H1 (cell line): Measurements from ENCODE around the gene RREB1. TPM values are rescaled to one million over a fixed set of nuclear protein-coding genes. Genes with fewer than 3 reads are reported as not detected.

Experiments
- CTCF ChIA-PET: fragments of 300-600 bp; sonication (Branson Sonifier 250); formaldehyde crosslinking; loops from one replicate; lab custom pipeline; 2021; ENCODE audit not compliant: partially characterized antibody; lab: Charles Lee
- POLR2A ChIA-PET: fragments of 300-600 bp; sonication (Branson Sonifier 250); formaldehyde crosslinking; loops from one replicate; lab custom pipeline; 2021; ENCODE audit warnings: inconsistent platforms; ENCODE audit not compliant: partially characterized antibody; lab: Charles Lee
- DNase-seq, 2 experiments: peaks; one replicate each; pipeline versions ENCODE4 v3.0.0 to v3.0.0-alpha.2; 2010 to 2022; ENCODE audit warnings: low spot score in 2 of 2, low read depth in 1 of 2, mixed read lengths in 1 of 2
- FAIRE-seq: peaks from 2 replicates; lab custom pipeline; 2011; peaks lifted over from hg19 to GRCh38; lab: Jason Lieb, UNC
- H2AFZ ChIP-seq: 2 replicates; pipeline ENCODE4 v1.8.1; 2012; ENCODE audit warnings: low read length, inconsistent platforms
- H2AK5ac ChIP-seq: 2 replicates; pipeline ENCODE4 v1.6.1; 2013; ENCODE audit warnings: low read depth, low read length
- H2BK120ac ChIP-seq: replicated peaks from 2 replicates; pipeline ENCODE3; 2013; ENCODE audit warnings: low read depth, low read length, inconsistent platforms
- H2BK12ac ChIP-seq: 2 replicates; pipeline ENCODE4 v1.6.1; 2013; ENCODE audit warnings: low read depth, low read length
- H2BK15ac ChIP-seq: 2 replicates; pipeline ENCODE4 v1.6.1; 2013; ENCODE audit warnings: low read length
- H2BK20ac ChIP-seq: 2 replicates; pipeline ENCODE4 v1.6.1; 2013; ENCODE audit warnings: low read length
- H2BK5ac ChIP-seq: 2 replicates; pipeline ENCODE4 v1.6.1; 2013; ENCODE audit warnings: low read depth, low read length
- H3K14ac ChIP-seq: 2 replicates; pipeline ENCODE4 v1.6.1; 2013; ENCODE audit warnings: inconsistent platforms; ENCODE audit not compliant: insufficient read length
- H3K18ac ChIP-seq: 2 replicates; pipeline ENCODE4 v1.6.1; 2013; ENCODE audit warnings: low read length; ENCODE audit errors: extremely low read depth
- H3K23ac ChIP-seq: 2 replicates; pipeline ENCODE4 v1.6.1; 2013; ENCODE audit warnings: inconsistent platforms; ENCODE audit not compliant: insufficient read length
- H3K23me2 ChIP-seq: 2 replicates; pipeline ENCODE4 v1.6.1; 2013; ENCODE audit warnings: low read depth, low read length
- H3K27ac ChIP-seq: 2 replicates; pipeline ENCODE4 v1.6.1; 2011; ENCODE audit warnings: low read depth, low read length, inconsistent platforms
- H3K27me3 ChIP-seq, 4 experiments: replicated peaks in 1 of 4; 1 replicate in 1 of 4; 2 replicates in 3 of 4; pipeline versions ENCODE4 v1.6.1 to v1.8.1; 2011 to 2013; ENCODE audit warnings: low read length in 3 of 4, mild to moderate bottlenecking in 3 of 4, inconsistent platforms in 2 of 4, mixed read lengths in 2 of 4, moderate library complexity in 1 of 4; ENCODE audit not compliant: control insufficient read depth in 3 of 4, insufficient read depth in 3 of 4; ENCODE audit errors: extremely low read depth in 1 of 4
- H3K36me3 ChIP-seq, 4 experiments: 2 replicates each; pipeline versions ENCODE4 v1.6.1 to v1.8.1; 2011 to 2013; ENCODE audit warnings: mild to moderate bottlenecking in 4 of 4, low read length in 3 of 4, moderate library complexity in 2 of 4, control low read depth in 1 of 4, inconsistent platforms in 1 of 4; ENCODE audit not compliant: insufficient read depth in 4 of 4, control insufficient read depth in 2 of 4
- H3K4ac ChIP-seq: replicated peaks from 2 replicates; pipeline ENCODE3; 2013; ENCODE audit warnings: low read length, low read depth, mixed read lengths, inconsistent platforms; ENCODE audit not compliant: insufficient read length
- H3K4me1 ChIP-seq, 4 experiments: replicated peaks in 1 of 4; 1 replicate in 1 of 4; 2 replicates in 3 of 4; pipeline versions ENCODE4 v1.6.1 to v1.8.1; 2011 to 2013; ENCODE audit warnings: low read length in 3 of 4, inconsistent platforms in 2 of 4, mixed read lengths in 1 of 4; ENCODE audit not compliant: insufficient read depth in 4 of 4, control insufficient read depth in 3 of 4
- H3K4me2 ChIP-seq, 2 experiments: 2 replicates each; pipeline versions ENCODE4 v1.6.1 to v1.8.1; 2011 to 2013; ENCODE audit warnings: low read depth in 2 of 2, low read length in 2 of 2, control low read depth in 1 of 2, inconsistent platforms in 1 of 2, mild to moderate bottlenecking in 1 of 2; ENCODE audit not compliant: insufficient read depth in 1 of 2
- H3K4me3 ChIP-seq, 4 experiments: fragments of 200-600, 300-600 bp in 1 of 4; sonication (generic), shearing (Covaris generic), sonication (Bioruptor Twin) in 1 of 4; 2 replicates each; pipeline versions ENCODE4 v1.5.1 to v1.8.1; 2011 to 2016; ENCODE audit warnings: low read length in 4 of 4, low read depth in 3 of 4, control low read depth in 2 of 4, inconsistent platforms in 2 of 4, mild to moderate bottlenecking in 2 of 4, mixed read lengths in 1 of 4, moderate library complexity in 1 of 4; ENCODE audit not compliant: insufficient read depth in 2 of 4; ENCODE audit errors: extremely low read depth in 1 of 4
- H3K56ac ChIP-seq: replicated peaks from 2 replicates; pipeline ENCODE3; 2013; ENCODE audit warnings: low read depth, mild to moderate bottlenecking, mixed read lengths, low read length, inconsistent platforms; ENCODE audit not compliant: insufficient read length
- H3K79me1 ChIP-seq: 2 replicates; pipeline ENCODE4 v1.6.1; 2013; ENCODE audit warnings: low read depth, low read length, control low read depth
- H3K79me2 ChIP-seq, 2 experiments: 2 replicates each; pipeline versions ENCODE4 v1.6.1 to v1.8.1; 2012 to 2013; ENCODE audit warnings: low read length in 2 of 2, mild to moderate bottlenecking in 2 of 2, inconsistent platforms in 1 of 2; ENCODE audit not compliant: insufficient read depth in 2 of 2, control insufficient read depth in 1 of 2
- H3K9ac ChIP-seq, 4 experiments: replicated peaks in 1 of 4; 1 replicate in 1 of 4; 2 replicates in 3 of 4; pipeline versions ENCODE4 v1.6.1 to v1.8.1; 2011 to 2013; ENCODE audit warnings: low read depth in 3 of 4, low read length in 3 of 4, control low read depth in 2 of 4, mild to moderate bottlenecking in 2 of 4, moderate library complexity in 2 of 4, inconsistent platforms in 1 of 4; ENCODE audit errors: extremely low read depth in 1 of 4
- H3K9me3 ChIP-seq, 2 experiments: 2 replicates each; pipeline versions ENCODE4 v1.6.1 to v1.8.1; 2012 to 2013; ENCODE audit warnings: mild to moderate bottlenecking in 2 of 2, moderate library complexity in 2 of 2, control low read depth in 1 of 2, inconsistent platforms in 1 of 2, low read depth in 1 of 2, low read length in 1 of 2, mixed read lengths in 1 of 2; ENCODE audit not compliant: insufficient read depth in 2 of 2
- H4K20me1 ChIP-seq, 2 experiments: replicated peaks in 1 of 2; 2 replicates each; pipeline versions ENCODE3 to v1.8.1; 2011 to 2013; ENCODE audit warnings: inconsistent platforms in 2 of 2, low read length in 2 of 2, mild to moderate bottlenecking in 1 of 2; ENCODE audit not compliant: insufficient read depth in 2 of 2, control insufficient read depth in 1 of 2
- H4K5ac ChIP-seq: 2 replicates; pipeline ENCODE4 v1.6.1; 2013; ENCODE audit warnings: low read length, low read depth, mixed read lengths, inconsistent platforms; ENCODE audit not compliant: insufficient read length
- H4K8ac ChIP-seq: 2 replicates; pipeline ENCODE4 v1.8.0; 2013; ENCODE audit warnings: mild to moderate bottlenecking, moderate library complexity, low read length, inconsistent platforms; ENCODE audit not compliant: insufficient read depth; ENCODE audit errors: extremely low read depth
- H4K91ac ChIP-seq: replicated peaks from 2 replicates; pipeline ENCODE3; 2013; ENCODE audit warnings: low read length, mixed read lengths, inconsistent platforms; ENCODE audit not compliant: insufficient read length
- ASH2L ChIP-seq: fragments of 200-600, 300-600 bp; sonication (generic); IDR thresholded peaks from one replicate; pipeline ENCODE4 v1.7.1; 2017; ENCODE audit warnings: low read length
- CBX8 ChIP-seq: fragments of 300-800, 300-1000 bp; sonication (generic); IDR thresholded peaks from 2 replicates; pipeline ENCODE4 v1.7.1; 2016; ENCODE audit warnings: low read depth, low read length, borderline replicate concordance
- E2F6 ChIP-seq: IDR thresholded peaks from 2 replicates; pipeline ENCODE4 v1.6.1; 2012; ENCODE audit warnings: inconsistent platforms
- GABPA ChIP-seq: IDR thresholded peaks from 2 replicates; pipeline ENCODE4 v1.6.1; 2011; ENCODE audit warnings: mild to moderate bottlenecking, low read length, moderate library complexity, borderline replicate concordance; ENCODE audit not compliant: insufficient read depth
- JUN ChIP-seq: IDR thresholded peaks from 2 replicates; pipeline ENCODE4 v1.6.1; 2011; ENCODE audit warnings: low read depth, mild to moderate bottlenecking, improper control_type of control experiment, low read length
- RAD21 ChIP-seq, 2 experiments: IDR thresholded peaks in 1 of 2; conservative IDR thresholded peaks in 1 of 2; 2 replicates each; pipeline ENCODE4 v1.6.1; 2011; ENCODE audit warnings: low read depth in 2 of 2, low read length in 2 of 2, improper control_type of control experiment in 1 of 2, inconsistent platforms in 1 of 2, mild to moderate bottlenecking in 1 of 2, moderate library complexity in 1 of 2
- RNF2 ChIP-seq: fragments of 200-900, 300-1000 bp; sonication (generic); IDR thresholded peaks from 2 replicates; pipeline ENCODE4 v1.7.1; 2016; ENCODE audit warnings: borderline replicate concordance, low read depth, mild to moderate bottlenecking, antibody characterized with exemption, low read length; ENCODE audit not compliant: poor library complexity, severe bottlenecking; ENCODE audit errors: missing control alignments
- SIN3A ChIP-seq, 2 experiments: IDR thresholded peaks in 1 of 2; conservative IDR thresholded peaks in 1 of 2; 2 replicates each; pipeline ENCODE4 v1.6.1; 2011 to 2012; ENCODE audit warnings: low read length in 2 of 2, improper control_type of control experiment in 1 of 2, low read depth in 1 of 2, mild to moderate bottlenecking in 1 of 2
- SP1 ChIP-seq: IDR thresholded peaks from 2 replicates; pipeline ENCODE4 v1.6.1; 2011; ENCODE audit warnings: low read depth, low read length
- TCF12 ChIP-seq: IDR thresholded peaks from 2 replicates; pipeline ENCODE4 v1.6.1; 2011; ENCODE audit warnings: low read depth, mild to moderate bottlenecking, low read length
- ZNF274 ChIP-seq: IDR thresholded peaks from 2 replicates; pipeline ENCODE4 v1.7.0; 2012; ENCODE audit warnings: low read length, borderline replicate concordance; ENCODE audit errors: extremely low read depth
- WGBS, 2 experiments: shearing (Covaris generic) in 1 of 2; methylation state at CpG; one replicate each; pipeline versions ENCODE4 v1.1.6 to v1.1.7; 2013 to 2015; ENCODE audit warnings: low lambda C conversion rate in 2 of 2, mixed read lengths in 2 of 2, inconsistent platforms in 1 of 2, low coverage in 1 of 2, missing lambda C conversion rate in 1 of 2; ENCODE audit not compliant: insufficient replicate concordance in 2 of 2, insufficient coverage in 1 of 2, insufficient read length in 1 of 2; ENCODE audit errors: extremely low coverage in 1 of 2, missing lambda C conversion rate in 1 of 2; 5-methylcytosine and 5-hydroxymethylcytosine counted together
- polyA plus RNA-seq, 7 experiments: library from polyadenylated mRNA; depleted of rRNA in 3 of 7; stranded (reverse) in 5 of 7; unstranded in 2 of 7; fragments of >200 nt in 5 of 7; fragments of 200-250 nt in 2 of 7; gene quantifications; 1 replicate in 5 of 7; 2 replicates in 1 of 7; 4 replicates in 1 of 7; pipeline versions ENCODE4 v1.2.1 to v1.2.3, GENCODE V29; 2011 to 2013; ENCODE audit warnings: missing spikeins in 2 of 7, mixed read lengths in 2 of 7
- total RNA-seq: library from RNA; stranded (reverse); fragmentation: NEBNext Ultra II Directional; extraction: Animal tissue kit (Norgen Biotek cat#: 25700); gene quantifications from 2 replicates; pipeline ENCODE4 v1.2.1, GENCODE V29; 2021

The RREB1 gene
- total and polyA plus RNA-seq, 2 of the 8 experiments (the other 6 are each of a cell fraction or from before 2014, with no cell fraction given), result 3.9 to 34.7 TPM

GRCh38 chr6:7201732-7202541 lies 94.2 kb downstream of the RREB1 start:
- Histone ChIP-seq H3K36me3 (peaks cover 0 to 3% (median 0%) of the 10 kb centered on the region in 4 experiments; a peak in 1 of 8 replicates), H2AK5ac (no peak overlapping the region), H3K23me2 (no peaks in the 10 kb centered on the region), H3K4me2 (no peak overlapping the region), H3K9ac (no peak overlapping the region), H3K9me3 (no peaks in the 10 kb centered on the region), H3K4ac (no peak overlapping the region), H3K79me2 (no peaks in the 10 kb centered on the region), H2BK12ac (no peak overlapping the region), H2BK120ac (no peak overlapping the region), H2BK20ac (no peak overlapping the region), H2AFZ (no peak overlapping the region), H4K8ac (no peak overlapping the region), H3K23ac (no peak overlapping the region), H3K27me3 (no peaks in the 10 kb centered on the region), H4K91ac (no peak overlapping the region), H3K4me1 (no peaks in the 10 kb centered on the region; a peak in 1 of 7 replicates), H3K18ac (no peak overlapping the region), H2BK15ac (no peak overlapping the region), H3K14ac (no peak overlapping the region), H3K4me3 (no peak overlapping the region), H3K56ac (no peak overlapping the region), H4K5ac (no peak overlapping the region), H3K27ac (no peak overlapping the region), H2BK5ac (no peak overlapping the region), H3K79me1 (no peaks in the 10 kb centered on the region), H4K20me1 (peaks cover 0 to 6% of the 10 kb centered on the region in 2 experiments)
- CTCF ChIA-PET, result interaction anchor here (1.0 to 2.1 kb wide), 4 partner anchors 14 to 30 kb away, joined by 3 to 10 read pairs (median 6); no protein-coding TSS in a partner anchor
- DNase-seq (no peak), FAIRE-seq (no peak)
- POLR2A ChIA-PET, result no interaction called here
- 88% methylated on average over 16 of the region's 16 CpGs; no CpG with 5 or more reads in 1 of the 2 experiments for WGBS, 2 experiments
- TF ChIP-seq SIN3A (conservative IDR thresholded peaks at IDR 0.05 in 1 of 2, IDR thresholded peaks at IDR 0.05 in 1 of 2; ENCODE audit: low read depth in 1 of 2, low read length in 2 of 2) (no peak), RNF2 (no peak), GABPA (no peak), SP1 (no peak), ASH2L (no peak), E2F6 (no peak), ZNF274 (no peak), JUN (no peak), RAD21 (IDR thresholded peaks at IDR 0.05 in 1 of 2, conservative IDR thresholded peaks at IDR 0.05 in 1 of 2; ENCODE audit: low read depth in 2 of 2, low read length in 2 of 2) (no peak), CBX8 (no peak), TCF12 (no peak)
